ENCODE data around the gene RCSD1. TPM values are rescaled to one million over a fixed set of nuclear protein-coding genes. Genes with fewer than 3 reads are reported as not detected.
A peak's percentile ranks its signal among the peaks of the same experiment; 100 is the strongest.

Gene RCSD1
- total and polyA plus RNA-seq, 12 donors = 9.0 to 50.2 (median 37.4) TPM

- Histone ChIP-seq H3K27me3 (no peaks in the 10 kb centered on the region), H3K4me3 (no peak overlapping the region), H3K9me3 (no peaks in the 10 kb centered on the region), H3K36me3 (peaks cover 0 to 100% (median 10%) of the 10 kb centered on the region in 9 donors), H3K4me1 (peaks cover 5 to 51% (median 26%) of the 10 kb centered on the region in 9 donors), H3K27ac (no peak overlapping the region)
- ATAC-seq (no peak), DNase-seq (no peak)
- 56 to 62% methylated on average over 1 of the region's 1 CpG for WGBS, 2 donors
- intact Hi-C loops (cut with DNase I) = no loop called here
- no peak for TF ChIP-seq CTCF (IDR thresholded peaks at IDR 0.05)
These were observed 71.5 kb downstream of the RCSD1 start for GRCh38 chr1:167701510-167701909.

- peaks cover 0 to 33% (median 8%) of the 10 kb centered on the region in 9 donors for H3K4me1 ChIP-seq
- H3K4me3 ChIP-seq = no peak overlapping the region
- no peak for TF ChIP-seq CTCF (IDR thresholded peaks at IDR 0.05)
- no peak for DNase-seq
- ATAC-seq = no peak
- H3K9me3 ChIP-seq = no peaks in the 10 kb centered on the region
- WGBS, 2 donors = 100% methylated on average over 1 of the region's 1 CpG
- peaks cover 0 to 86% (median 6%) of the 10 kb centered on the region in 9 donors for H3K36me3 ChIP-seq
- H3K27me3 ChIP-seq = no peaks in the 10 kb centered on the region
- intact Hi-C loops (cut with DNase I) = no loop called here
- H3K27ac ChIP-seq = no peak overlapping the region
These were observed 73.5 kb downstream of the RCSD1 start for GRCh38 chr1:167703557-167703956.

GRCh38 chr1:167704715-167705114 lies 74.7 kb downstream of the RCSD1 start:
- H3K4me1 ChIP-seq = peaks cover 0 to 25% (median 8%) of the 10 kb centered on the region in 9 donors
- 40 to 44% methylated on average over 2 of the region's 2 CpGs for WGBS, 2 donors
- no peak for DNase-seq
- H3K36me3 ChIP-seq = peaks cover 0 to 74% (median 6%) of the 10 kb centered on the region in 9 donors
- ATAC-seq = peak in 6 of 8 donors; percentile 25 to 55 (median 44)
- intact Hi-C loops (cut with DNase I) = no loop called here
- no peaks in the 10 kb centered on the region for H3K9me3 ChIP-seq
- peak overlapping the region in 1 of 10 donors; percentile 28 for H3K27ac ChIP-seq
- TF ChIP-seq CTCF (IDR thresholded peaks at IDR 0.05) = no peak
- H3K4me3 ChIP-seq = no peak overlapping the region
- H3K27me3 ChIP-seq = no peaks in the 10 kb centered on the region

- ATAC-seq (no peak), DNase-seq (no peak)
- Histone ChIP-seq H3K9me3 (no peaks in the 10 kb centered on the region), H3K27ac (no peak overlapping the region), H3K36me3 (peaks cover 0 to 69% (median 6%) of the 10 kb centered on the region in 9 donors), H3K4me1 (peaks cover 0 to 25% (median 8%) of the 10 kb centered on the region in 9 donors), H3K27me3 (no peaks in the 10 kb centered on the region), H3K4me3 (no peak overlapping the region)
- intact Hi-C loops (cut with DNase I) = no loop called here
- TF ChIP-seq CTCF (IDR thresholded peaks at IDR 0.05) = no peak
- WGBS, 2 donors = 60 to 70% methylated on average over 6 of the region's 6 CpGs
These were observed 75.2 kb downstream of the RCSD1 start for GRCh38 chr1:167705250-167705649.
